Gastroesophageal sphincter (tissue), 4 donors: ENCODE measurements around the gene SH3D21. TPM values are rescaled to one million over a fixed set of nuclear protein-coding genes. Genes with fewer than 3 reads are reported as not detected.

ENCODE experiments used
- ATAC-seq: fragments of 150-250 bp; one replicate; pipeline ENCODE4 v1.9.1; 2016; ENCODE audit warnings: mild to moderate bottlenecking, moderate library complexity
- H3K27ac ChIP-seq, 4 donors: fragments of 200-600 bp; sonication (generic) in 3 of 4; 1 replicate in 3 of 4; 2 replicates in 1 of 4; pipeline ENCODE4 v1.5.1; 2016 to 2019
- H3K27me3 ChIP-seq: fragments of 200-600 bp; sonication (generic); one replicate; pipeline ENCODE4 v1.5.1; 2019
- H3K36me3 ChIP-seq, 2 donors: fragments of 200-600 bp; sonication (generic); one replicate each; pipeline ENCODE4 v1.5.1; 2019; ENCODE audit warnings: control low read depth in 1 of 2
- H3K4me1 ChIP-seq, 3 donors: fragments of 200-600 bp; sonication (generic); 1 replicate in 2 of 3; 2 replicates in 1 of 3; pipeline ENCODE4 v1.5.1; 2016 to 2019; ENCODE audit warnings: control low read depth in 2 of 3
- H3K4me3 ChIP-seq, 2 donors: fragments of 200-600 bp; sonication (generic); one replicate each; pipeline ENCODE4 v1.5.1; 2019; ENCODE audit warnings: mild to moderate bottlenecking in 1 of 2, moderate library complexity in 1 of 2
- H3K9me3 ChIP-seq, 3 donors: fragments of 200-600 bp; sonication (generic); one replicate each; pipeline ENCODE4 v1.5.1; 2017 to 2019; ENCODE audit warnings: control low read depth in 2 of 3
- EP300 ChIP-seq: sonication (generic); formaldehyde crosslinking; IDR thresholded peaks from one replicate; pipeline ENCODE4 v1.6.1; 2017; ENCODE audit warnings: antibody characterized with exemption, mild to moderate bottlenecking
- POLR2A ChIP-seq, 2 donors: fragments of 450-650 bp; IDR thresholded peaks; one replicate each; pipeline ENCODE4 v1.6.1; 2017; ENCODE audit warnings: antibody characterized with exemption in 2 of 2, mild to moderate bottlenecking in 2 of 2, moderate library complexity in 1 of 2
- POLR2AphosphoS5 ChIP-seq: sonication (generic); formaldehyde crosslinking; IDR thresholded peaks from one replicate; pipeline ENCODE4 v1.6.1; 2017; ENCODE audit warnings: antibody characterized with exemption
- WGBS, 2 donors: methylation state at CpG; one replicate each; pipeline ENCODE4 v1.1.5; 2018; ENCODE audit warnings: low coverage in 1 of 2; 5-methylcytosine and 5-hydroxymethylcytosine counted together
- total RNA-seq, 4 donors: library from RNA; depleted of rRNA; stranded (reverse); fragments of >200 nt; gene quantifications; one replicate each; pipeline ENCODE4 v1.1.0, GENCODE V29; 2016
- TF ChIP-seq, protein P1 (sequence below), 4 experiments: fragments of 200-600 bp in 2 of 4; fragments of 450-650 bp in 2 of 4; sonication (generic) in 1 of 4; IDR thresholded peaks; one replicate each; pipeline ENCODE4 v1.5.1; 2017 to 2019; ENCODE audit warnings: antibody characterized with exemption in 4 of 4, mild to moderate bottlenecking in 2 of 4, moderate library complexity in 2 of 4

The SH3D21 gene
- total RNA-seq, 4 donors from 2014 or later = 0.27 to 1.4 (median 1.3) TPM; not detected in 1

DNA sequence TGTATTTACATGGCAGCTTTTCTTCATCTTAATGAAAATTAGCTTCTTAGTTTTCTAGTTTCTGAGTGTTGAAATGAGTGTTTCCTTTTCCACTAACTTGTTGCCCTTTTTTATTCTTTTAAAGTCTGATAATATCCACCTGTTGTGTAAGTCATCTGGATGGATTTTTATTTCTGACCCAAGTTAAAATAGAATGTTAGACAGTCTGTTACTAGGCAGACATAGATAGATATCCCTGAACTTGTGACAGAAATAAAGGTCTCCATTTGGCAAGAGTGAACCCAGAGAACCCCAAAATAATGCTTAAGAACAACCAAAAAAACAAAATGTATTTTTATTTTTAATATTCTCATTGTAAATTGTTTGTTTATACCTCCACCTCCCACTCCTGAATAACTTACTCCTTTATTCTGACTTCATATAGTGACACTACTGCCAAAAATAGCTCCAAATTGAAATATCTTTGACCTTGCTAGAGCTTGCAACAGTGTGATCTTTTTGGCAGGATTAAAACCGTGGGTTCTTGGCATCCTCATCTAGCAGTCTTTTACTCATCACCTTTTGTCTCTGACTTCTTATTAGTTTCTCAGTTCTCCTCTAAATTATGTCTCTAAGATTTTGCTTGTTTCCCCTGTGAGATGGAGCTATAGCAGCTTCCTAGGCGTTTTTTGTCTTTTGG, 26.9 kb upstream of the SH3D21 start:
- TF ChIP-seq POLR2AphosphoS5 (peak; percentile 67), POLR2A (IDR thresholded peaks at IDR 0.05) (no peak)
- H3K4me3 ChIP-seq = no peak overlapping the region
- peak overlapping the region; percentile 59 to 75 (median 66) for H3K27ac ChIP-seq
- H3K4me1 ChIP-seq = peaks cover 15 to 77% (median 22%) of the 10 kb centered on the region in 3 donors
- WGBS, 2 donors = 0 to 21% methylated on average over 2 of the region's 2 CpGs
- no peaks in the 10 kb centered on the region for H3K27me3 ChIP-seq
- ATAC-seq = peak; percentile 50
- H3K36me3 ChIP-seq = peaks cover 0 to 12% of the 10 kb centered on the region in 2 donors
- no peaks in the 10 kb centered on the region for H3K9me3 ChIP-seq

DNA sequence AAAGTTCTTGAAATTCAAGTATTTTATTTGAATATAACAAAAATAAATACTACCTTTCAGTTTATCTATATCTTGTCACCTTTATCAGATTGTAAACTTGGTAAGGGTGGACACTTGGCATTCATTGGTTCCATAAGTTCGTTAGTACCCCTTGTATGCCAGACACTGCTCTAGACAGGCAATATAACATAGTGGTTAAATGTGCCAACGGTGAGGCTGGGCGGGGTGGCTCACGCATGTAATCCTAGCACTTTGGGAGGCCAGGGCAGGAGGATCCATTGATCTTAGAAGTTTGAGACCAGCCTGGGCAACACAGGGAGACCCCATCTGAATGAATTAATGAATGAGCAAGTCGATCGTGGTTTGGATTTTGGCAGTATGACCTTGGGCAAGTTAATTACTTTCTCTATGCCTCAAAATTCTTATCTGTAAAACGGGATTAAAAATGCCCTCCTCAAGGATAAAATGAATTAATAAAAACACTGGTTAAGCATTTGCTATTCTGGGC, 26.3 kb upstream of the SH3D21 start:
- no peak for ATAC-seq
- 60 to 74% methylated on average over 4 to 7 of the region's 7 CpGs for WGBS, 2 donors
- H3K27me3 ChIP-seq = no peaks in the 10 kb centered on the region
- H3K27ac ChIP-seq = peak overlapping the region; percentile 59 to 75 (median 66)
- TF ChIP-seq POLR2A (IDR thresholded peaks at IDR 0.05) (no peak), EP300 (no peak), POLR2AphosphoS5 (no peak)
- TF ChIP-seq, protein P1, sequence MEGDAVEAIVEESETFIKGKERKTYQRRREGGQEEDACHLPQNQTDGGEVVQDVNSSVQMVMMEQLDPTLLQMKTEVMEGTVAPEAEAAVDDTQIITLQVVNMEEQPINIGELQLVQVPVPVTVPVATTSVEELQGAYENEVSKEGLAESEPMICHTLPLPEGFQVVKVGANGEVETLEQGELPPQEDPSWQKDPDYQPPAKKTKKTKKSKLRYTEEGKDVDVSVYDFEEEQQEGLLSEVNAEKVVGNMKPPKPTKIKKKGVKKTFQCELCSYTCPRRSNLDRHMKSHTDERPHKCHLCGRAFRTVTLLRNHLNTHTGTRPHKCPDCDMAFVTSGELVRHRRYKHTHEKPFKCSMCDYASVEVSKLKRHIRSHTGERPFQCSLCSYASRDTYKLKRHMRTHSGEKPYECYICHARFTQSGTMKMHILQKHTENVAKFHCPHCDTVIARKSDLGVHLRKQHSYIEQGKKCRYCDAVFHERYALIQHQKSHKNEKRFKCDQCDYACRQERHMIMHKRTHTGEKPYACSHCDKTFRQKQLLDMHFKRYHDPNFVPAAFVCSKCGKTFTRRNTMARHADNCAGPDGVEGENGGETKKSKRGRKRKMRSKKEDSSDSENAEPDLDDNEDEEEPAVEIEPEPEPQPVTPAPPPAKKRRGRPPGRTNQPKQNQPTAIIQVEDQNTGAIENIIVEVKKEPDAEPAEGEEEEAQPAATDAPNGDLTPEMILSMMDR (IDR thresholded peaks at IDR 0.05) = no peak
- H3K4me3 ChIP-seq = no peak overlapping the region
- H3K36me3 ChIP-seq = peaks cover 0 to 18% of the 10 kb centered on the region in 2 donors
- peaks cover 21 to 83% (median 26%) of the 10 kb centered on the region in 3 donors for H3K4me1 ChIP-seq
- no peaks in the 10 kb centered on the region for H3K9me3 ChIP-seq

DNA sequence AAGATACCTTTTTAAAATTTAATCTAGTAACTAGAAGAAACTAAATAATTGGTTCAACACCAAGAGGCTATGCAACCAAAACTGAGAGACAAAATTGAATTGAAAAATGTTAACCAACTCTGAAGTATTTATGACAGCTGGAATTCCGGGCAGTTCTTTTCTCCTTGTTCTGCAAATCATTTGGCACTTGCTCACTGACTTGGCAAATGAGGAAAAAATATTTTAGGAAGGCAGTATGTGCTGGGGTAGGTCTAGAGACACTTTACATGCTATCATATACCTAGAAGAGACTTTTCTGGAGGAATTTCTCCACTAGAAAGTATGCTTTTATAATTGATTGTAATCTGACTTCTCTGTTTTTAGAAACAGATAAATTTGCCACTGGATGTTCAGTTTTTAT, 22.1 kb upstream of the SH3D21 start:
- no peak overlapping the region for H3K4me3 ChIP-seq
- no peaks in the 10 kb centered on the region for H3K9me3 ChIP-seq
- no peak for TF ChIP-seq EP300
- TF ChIP-seq POLR2A (IDR thresholded peaks at IDR 0.05) = no peak
- TF ChIP-seq POLR2AphosphoS5 = peak; percentile 6
- peaks cover 26 to 83% (median 29%) of the 10 kb centered on the region in 3 donors for H3K4me1 ChIP-seq
- no peaks in the 10 kb centered on the region for H3K27me3 ChIP-seq
- WGBS, 2 donors = 11 to 12% methylated on average over 1 of the region's 1 CpG
- peaks cover 2 to 53% of the 10 kb centered on the region in 2 donors for H3K36me3 ChIP-seq
- no peak for ATAC-seq
- H3K27ac ChIP-seq = peak overlapping the region; percentile 48 to 65 (median 60)

DNA sequence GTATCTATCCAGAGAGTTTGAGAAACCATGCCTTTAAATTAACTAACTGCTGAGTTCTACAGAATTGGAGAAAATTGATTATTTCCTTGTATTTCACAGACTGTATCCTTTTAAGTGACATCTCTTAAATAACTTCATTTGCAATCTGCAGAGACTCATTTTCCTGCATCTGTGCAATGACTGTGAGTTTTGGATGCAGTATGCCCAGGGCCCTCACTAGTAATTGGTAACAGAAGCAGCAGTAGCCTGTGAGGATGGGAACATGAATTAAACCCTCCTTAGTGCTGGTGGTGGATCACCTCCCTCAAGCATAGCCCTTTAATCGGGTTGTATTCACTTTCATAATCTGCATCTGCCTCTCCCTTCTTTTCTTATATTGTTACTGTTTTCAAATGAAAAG, 21.7 kb upstream of the SH3D21 start:
- H3K4me1 ChIP-seq = peaks cover 21 to 78% (median 29%) of the 10 kb centered on the region in 3 donors
- H3K9me3 ChIP-seq = no peaks in the 10 kb centered on the region
- WGBS, 2 donors = 27 to 46% methylated on average over 1 of the region's 1 CpG
- H3K27ac ChIP-seq = peak overlapping the region; percentile 48 to 65 (median 60)
- TF ChIP-seq POLR2A (IDR thresholded peaks at IDR 0.05) = no peak
- peaks cover 2 to 58% of the 10 kb centered on the region in 2 donors for H3K36me3 ChIP-seq
- no peak for ATAC-seq
- no peaks in the 10 kb centered on the region for H3K27me3 ChIP-seq
- H3K4me3 ChIP-seq = no peak overlapping the region

DNA sequence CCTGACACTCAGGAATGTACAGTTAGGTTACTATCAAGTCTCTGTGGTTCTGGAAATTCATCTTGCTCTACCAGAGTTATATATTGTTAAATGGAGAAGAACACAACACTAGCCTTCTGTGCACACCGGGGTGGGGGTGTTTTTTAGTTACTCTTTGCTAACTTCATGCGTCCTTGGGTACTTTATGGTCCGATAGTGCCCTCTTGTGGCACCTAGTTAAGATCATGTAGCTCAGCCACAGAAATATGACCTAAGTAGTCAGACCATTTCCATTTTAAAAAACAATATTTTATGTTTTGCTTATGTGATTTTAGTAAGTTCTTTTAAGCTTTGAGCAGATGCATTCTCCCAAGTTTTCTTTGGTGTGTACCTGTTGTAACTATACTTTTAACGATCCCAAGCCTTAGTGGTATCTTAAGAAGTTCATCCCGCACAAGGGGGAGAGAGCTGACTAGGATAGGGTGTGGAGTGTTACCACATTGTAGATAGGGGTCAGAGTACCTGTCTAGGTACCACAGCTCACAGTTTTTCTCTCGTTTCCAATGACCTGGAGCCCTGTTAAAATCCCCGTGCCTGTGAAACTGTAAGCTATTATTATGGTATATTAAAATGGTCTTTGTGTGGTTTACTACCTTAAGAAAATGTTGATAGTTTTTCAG, 20.6 kb upstream of the SH3D21 start:
- no peaks in the 10 kb centered on the region for H3K9me3 ChIP-seq
- peak; percentile 85 for ATAC-seq
- H3K4me3 ChIP-seq = no peak overlapping the region
- H3K27me3 ChIP-seq = no peaks in the 10 kb centered on the region
- 25 to 30% methylated on average over 7 of the region's 7 CpGs for WGBS, 2 donors
- peak overlapping the region; percentile 58 to 69 (median 64) for H3K27ac ChIP-seq
- peaks cover 2 to 68% of the 10 kb centered on the region in 2 donors for H3K36me3 ChIP-seq
- H3K4me1 ChIP-seq = peaks cover 14 to 71% (median 26%) of the 10 kb centered on the region in 3 donors
- TF ChIP-seq POLR2A (IDR thresholded peaks at IDR 0.05) (no peak), EP300 (no peak), POLR2AphosphoS5 (peak; percentile 20)
- TF ChIP-seq, protein P1 (IDR thresholded peaks at IDR 0.05) = peak; percentile 48 to 80 (median 77)

DNA sequence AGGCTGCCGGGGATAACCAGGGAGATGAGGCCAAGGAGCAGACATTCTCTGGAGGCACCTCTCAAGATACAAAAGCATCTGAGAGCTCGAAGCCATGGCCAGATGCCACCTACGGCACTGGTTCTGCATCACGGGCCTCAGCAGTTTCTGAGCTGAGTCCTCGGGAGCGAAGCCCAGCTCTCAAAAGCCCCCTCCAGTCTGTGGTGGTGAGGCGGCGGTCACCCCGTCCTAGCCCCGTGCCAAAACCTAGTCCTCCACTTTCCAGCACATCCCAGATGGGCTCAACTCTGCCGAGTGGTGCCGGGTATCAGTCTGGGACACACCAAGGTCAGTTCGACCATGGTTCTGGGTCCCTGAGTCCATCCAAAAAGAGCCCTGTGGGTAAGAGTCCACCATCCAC, 19.4 kb upstream of the SH3D21 start:
- ATAC-seq = no peak
- H3K27ac ChIP-seq = peak overlapping the region in 2 of 4 donors; percentile 58 to 63
- peaks cover 17 to 66% (median 26%) of the 10 kb centered on the region in 3 donors for H3K4me1 ChIP-seq
- no peak overlapping the region for H3K4me3 ChIP-seq
- no peaks in the 10 kb centered on the region for H3K27me3 ChIP-seq
- H3K36me3 ChIP-seq = peaks cover 8 to 81% of the 10 kb centered on the region in 2 donors
- 72% methylated on average over 4 of the region's 13 CpGs; no CpG with 5 or more reads in 1 of the 2 donors for WGBS, 2 donors
- no peaks in the 10 kb centered on the region for H3K9me3 ChIP-seq
- TF ChIP-seq POLR2AphosphoS5 (no peak), POLR2A (IDR thresholded peaks at IDR 0.05) (no peak), EP300 (no peak)
- TF ChIP-seq, protein P1 (IDR thresholded peaks at IDR 0.05) = no peak
